PC-3 (cell line): ENCODE results near the gene IGFBP7.

Experiments used
- EZH2phosphoT487 ChIP-seq: fragments of 300-600 bp; sonication (generic); IDR thresholded peaks from 2 replicates; pipeline ENCODE4 v1.6.1; 2018; ENCODE audit warnings: mild to moderate bottlenecking, antibody characterized with exemption, low read length, borderline replicate concordance
- TF ChIP-seq, protein P1 (sequence below): fragments of 300-600 bp; sonication (generic); conservative IDR thresholded peaks from 2 replicates; pipeline ENCODE4 v1.5.1; 2017; ENCODE audit warnings: antibody characterized with exemption, low read depth, mild to moderate bottlenecking, low read length

DNA sequence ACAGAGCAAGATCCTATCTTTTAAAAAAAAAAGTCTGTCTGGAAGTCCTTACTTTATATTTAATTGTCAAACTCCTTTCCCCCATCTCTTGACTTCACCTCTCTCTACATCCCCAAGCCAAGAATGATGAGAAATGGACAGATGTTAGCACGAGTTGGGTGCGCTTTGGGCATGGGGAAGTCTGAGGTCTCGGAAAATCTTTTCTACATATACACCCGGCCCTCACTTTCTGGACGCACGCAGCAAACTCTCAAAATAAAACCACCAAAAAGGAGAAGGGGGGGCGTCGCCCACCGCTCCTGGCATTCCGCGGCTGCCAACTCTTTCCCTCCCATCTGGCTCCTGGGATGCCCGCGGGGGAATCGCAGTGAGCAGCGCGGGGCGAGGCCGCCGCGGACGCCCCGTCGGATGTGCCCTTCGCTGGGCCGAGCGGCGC, 756 bp downstream of the IGFBP7 start:
- TF ChIP-seq, protein P1, sequence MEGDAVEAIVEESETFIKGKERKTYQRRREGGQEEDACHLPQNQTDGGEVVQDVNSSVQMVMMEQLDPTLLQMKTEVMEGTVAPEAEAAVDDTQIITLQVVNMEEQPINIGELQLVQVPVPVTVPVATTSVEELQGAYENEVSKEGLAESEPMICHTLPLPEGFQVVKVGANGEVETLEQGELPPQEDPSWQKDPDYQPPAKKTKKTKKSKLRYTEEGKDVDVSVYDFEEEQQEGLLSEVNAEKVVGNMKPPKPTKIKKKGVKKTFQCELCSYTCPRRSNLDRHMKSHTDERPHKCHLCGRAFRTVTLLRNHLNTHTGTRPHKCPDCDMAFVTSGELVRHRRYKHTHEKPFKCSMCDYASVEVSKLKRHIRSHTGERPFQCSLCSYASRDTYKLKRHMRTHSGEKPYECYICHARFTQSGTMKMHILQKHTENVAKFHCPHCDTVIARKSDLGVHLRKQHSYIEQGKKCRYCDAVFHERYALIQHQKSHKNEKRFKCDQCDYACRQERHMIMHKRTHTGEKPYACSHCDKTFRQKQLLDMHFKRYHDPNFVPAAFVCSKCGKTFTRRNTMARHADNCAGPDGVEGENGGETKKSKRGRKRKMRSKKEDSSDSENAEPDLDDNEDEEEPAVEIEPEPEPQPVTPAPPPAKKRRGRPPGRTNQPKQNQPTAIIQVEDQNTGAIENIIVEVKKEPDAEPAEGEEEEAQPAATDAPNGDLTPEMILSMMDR: no peak
- no peak for TF ChIP-seq EZH2phosphoT487
